ENCODE data around the gene GNAS.

DNA sequence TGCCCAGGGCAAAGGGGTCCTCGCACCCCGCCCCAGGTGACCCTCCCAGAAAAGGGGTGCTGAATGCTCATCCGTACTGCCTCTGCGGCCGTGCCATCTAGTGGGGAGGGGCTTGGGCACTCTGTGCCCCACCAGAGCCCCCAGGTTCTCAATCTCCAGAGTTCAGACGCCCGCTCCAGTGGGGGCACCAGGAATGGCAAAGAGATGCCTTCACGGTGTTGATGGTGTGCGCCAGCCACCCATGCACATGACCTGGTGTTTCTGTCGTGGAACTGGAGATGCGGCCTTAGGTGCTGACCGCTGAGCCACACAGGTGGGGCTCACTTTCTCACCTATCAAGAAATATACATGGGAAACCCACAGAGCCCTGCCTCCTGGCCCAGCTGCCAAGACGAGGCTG is 32.6 kb upstream of the GNAS start:
- TF ChIP-seq, protein P1, sequence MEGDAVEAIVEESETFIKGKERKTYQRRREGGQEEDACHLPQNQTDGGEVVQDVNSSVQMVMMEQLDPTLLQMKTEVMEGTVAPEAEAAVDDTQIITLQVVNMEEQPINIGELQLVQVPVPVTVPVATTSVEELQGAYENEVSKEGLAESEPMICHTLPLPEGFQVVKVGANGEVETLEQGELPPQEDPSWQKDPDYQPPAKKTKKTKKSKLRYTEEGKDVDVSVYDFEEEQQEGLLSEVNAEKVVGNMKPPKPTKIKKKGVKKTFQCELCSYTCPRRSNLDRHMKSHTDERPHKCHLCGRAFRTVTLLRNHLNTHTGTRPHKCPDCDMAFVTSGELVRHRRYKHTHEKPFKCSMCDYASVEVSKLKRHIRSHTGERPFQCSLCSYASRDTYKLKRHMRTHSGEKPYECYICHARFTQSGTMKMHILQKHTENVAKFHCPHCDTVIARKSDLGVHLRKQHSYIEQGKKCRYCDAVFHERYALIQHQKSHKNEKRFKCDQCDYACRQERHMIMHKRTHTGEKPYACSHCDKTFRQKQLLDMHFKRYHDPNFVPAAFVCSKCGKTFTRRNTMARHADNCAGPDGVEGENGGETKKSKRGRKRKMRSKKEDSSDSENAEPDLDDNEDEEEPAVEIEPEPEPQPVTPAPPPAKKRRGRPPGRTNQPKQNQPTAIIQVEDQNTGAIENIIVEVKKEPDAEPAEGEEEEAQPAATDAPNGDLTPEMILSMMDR (conservative IDR thresholded peaks at IDR 0.05): no peak
- TF ChIP-seq ZFX (IDR thresholded peaks at IDR 0.05): no peak

Measured in C4-2B (cell line).